RWPE2 (cell line): ENCODE data around the gene DDX42.

ENCODE experiments used
- ATAC-seq: fragments of 200-7000 bp; cut with Tn5 transposase; 3 replicates; pipeline ENCODE4 v1.9.1; 2021; ENCODE audit warnings: low read depth
- DNase-seq: peaks from one replicate; pipeline ENCODE4 v3.0.0-alpha.2; 2020; ENCODE audit warnings: low spot score
- H3K27ac ChIP-seq: fragments of 450-650 bp; 2 replicates; pipeline ENCODE4 v1.5.1; 2017; ENCODE audit warnings: mild to moderate bottlenecking; ENCODE audit not compliant: poor library complexity, severe bottlenecking
- H3K27me3 ChIP-seq: fragments of 250-450 bp; sonication (Bioruptor Pico); 2 replicates; pipeline ENCODE4 v1.5.1; 2021; ENCODE audit warnings: mild to moderate bottlenecking, moderate library complexity; ENCODE audit not compliant: insufficient read depth, poor library complexity, severe bottlenecking
- H3K36me3 ChIP-seq: fragments of 250-450 bp; sonication (Bioruptor Pico); 2 replicates; pipeline ENCODE4 v1.5.1; 2020; ENCODE audit warnings: low read depth, mild to moderate bottlenecking, moderate library complexity
- H3K4me1 ChIP-seq: fragments of 250-450 bp; sonication (Bioruptor Pico); 2 replicates; pipeline ENCODE4 v1.5.1; 2021; ENCODE audit warnings: mild to moderate bottlenecking, moderate library complexity; ENCODE audit not compliant: insufficient read depth, poor library complexity, severe bottlenecking
- H3K4me3 ChIP-seq: fragments of 250-450 bp; sonication (Bioruptor Pico); 2 replicates; pipeline ENCODE4 v1.5.1; 2021; ENCODE audit warnings: mild to moderate bottlenecking, moderate library complexity; ENCODE audit not compliant: severe bottlenecking
- H3K9me3 ChIP-seq: fragments of 250-450 bp; sonication (Bioruptor Pico); 2 replicates; pipeline ENCODE4 v1.5.1; 2021; ENCODE audit warnings: mild to moderate bottlenecking, moderate library complexity; ENCODE audit not compliant: severe bottlenecking
- CTCF ChIP-seq: fragments of 450-650 bp; IDR thresholded peaks from one replicate; pipeline ENCODE4 v1.5.1; 2017; ENCODE audit warnings: mild to moderate bottlenecking, moderate library complexity; ENCODE audit not compliant: poor library complexity, severe bottlenecking

The DDX42 gene

GRCh38 chr17:63798572-63799106, 24.7 kb downstream of the DDX42 start:
- H3K27me3 ChIP-seq = no peaks in the 10 kb centered on the region
- H3K36me3 ChIP-seq = peaks cover 100% of the 10 kb centered on the region
- H3K4me3 ChIP-seq = no peak overlapping the region
- no peak for ATAC-seq
- no peaks in the 10 kb centered on the region for H3K4me1 ChIP-seq
- no peak for TF ChIP-seq CTCF
- H3K27ac ChIP-seq = no peak overlapping the region
- no peak for DNase-seq
- no peaks in the 10 kb centered on the region for H3K9me3 ChIP-seq

- H3K9me3 ChIP-seq = no peaks in the 10 kb centered on the region
- TF ChIP-seq CTCF = no peak
- ATAC-seq = no peak
- H3K4me3 ChIP-seq = no peak overlapping the region
- no peak overlapping the region for H3K27ac ChIP-seq
- DNase-seq = no peak
- H3K27me3 ChIP-seq = no peaks in the 10 kb centered on the region
- H3K36me3 ChIP-seq = peaks cover 100% of the 10 kb centered on the region
- no peaks in the 10 kb centered on the region for H3K4me1 ChIP-seq
Observed at GRCh38 chr17:63800783-63801182, 26.8 kb downstream of the DDX42 start.

GRCh38 chr17:63804328-63804727, 30.4 kb downstream of the DDX42 start:
- no peak for TF ChIP-seq CTCF
- H3K9me3 ChIP-seq = no peaks in the 10 kb centered on the region
- no peak overlapping the region for H3K27ac ChIP-seq
- peaks cover 100% of the 10 kb centered on the region for H3K36me3 ChIP-seq
- DNase-seq (no peak), ATAC-seq (no peak)
- no peaks in the 10 kb centered on the region for H3K27me3 ChIP-seq
- H3K4me1 ChIP-seq = no peaks in the 10 kb centered on the region
- no peak overlapping the region for H3K4me3 ChIP-seq

GRCh38 chr17:63805591-63805990, 31.6 kb downstream of the DDX42 start:
- H3K4me1 ChIP-seq = no peaks in the 10 kb centered on the region
- H3K27me3 ChIP-seq = no peaks in the 10 kb centered on the region
- no peak overlapping the region for H3K27ac ChIP-seq
- ATAC-seq (no peak), DNase-seq (no peak)
- no peak overlapping the region for H3K4me3 ChIP-seq
- H3K36me3 ChIP-seq = peaks cover 100% of the 10 kb centered on the region
- TF ChIP-seq CTCF = no peak
- H3K9me3 ChIP-seq = no peaks in the 10 kb centered on the region

- Histone ChIP-seq H3K9me3 (no peaks in the 10 kb centered on the region), H3K36me3 (peaks cover 100% of the 10 kb centered on the region), H3K27me3 (no peaks in the 10 kb centered on the region), H3K4me1 (no peaks in the 10 kb centered on the region), H3K27ac (no peak overlapping the region), H3K4me3 (no peak overlapping the region)
- DNase-seq = no peak
- no peak for ATAC-seq
- no peak for TF ChIP-seq CTCF
Observed at GRCh38 chr17:63809970-63810369, 36.0 kb downstream of the DDX42 start.
